HG03460 (cell line): ENCODE results near the gene BTG3.

ENCODE experiments used
- ATAC-seq: cut with Tn5 transposase; IDR thresholded peaks from one replicate; pipeline ENCODE4 v1.9.1; 2021; ENCODE audit not compliant: unreplicated experiment

The BTG3 gene, protein sequence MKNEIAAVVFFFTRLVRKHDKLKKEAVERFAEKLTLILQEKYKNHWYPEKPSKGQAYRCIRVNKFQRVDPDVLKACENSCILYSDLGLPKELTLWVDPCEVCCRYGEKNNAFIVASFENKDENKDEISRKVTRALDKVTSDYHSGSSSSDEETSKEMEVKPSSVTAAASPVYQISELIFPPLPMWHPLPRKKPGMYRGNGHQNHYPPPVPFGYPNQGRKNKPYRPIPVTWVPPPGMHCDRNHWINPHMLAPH

DNA sequence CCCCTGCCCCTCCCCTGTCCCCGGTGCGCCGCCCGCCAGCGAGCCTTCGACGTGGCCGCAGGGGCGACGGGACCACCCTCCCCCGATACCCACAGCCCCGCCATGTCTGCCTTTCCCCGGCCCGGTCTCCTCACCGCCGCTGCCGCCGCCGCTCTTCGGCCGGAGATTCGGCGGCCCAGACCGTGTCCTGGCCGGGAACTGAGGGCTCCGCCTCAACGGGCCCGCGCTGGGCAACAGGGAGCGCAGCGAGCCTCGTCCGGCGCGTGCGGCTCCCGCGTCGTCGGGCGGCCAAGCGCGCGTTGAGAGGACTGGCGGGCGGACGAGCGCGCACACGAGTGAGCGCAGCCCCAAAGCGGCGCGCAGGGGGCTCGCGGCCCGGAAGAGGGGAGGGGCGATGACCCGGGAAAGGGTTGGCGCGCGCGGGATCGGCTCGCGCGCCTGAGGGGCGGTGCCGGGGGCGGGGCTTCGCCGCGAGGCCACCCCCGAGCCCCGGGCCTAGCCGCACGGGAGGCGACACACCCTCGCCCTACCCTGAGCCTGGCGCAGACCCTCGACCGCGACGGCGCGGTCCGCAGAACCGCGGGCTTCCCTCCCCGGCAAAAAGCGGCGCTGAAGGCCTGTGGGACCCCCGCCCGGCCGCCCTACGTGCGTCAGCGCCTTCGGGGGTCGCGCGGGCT is at the start of gene BTG3:
Gene BTG3 (minus strand): TSS at position 337 of the 677 bp plus-strand sequence. CDS start 3,757 bp downstream, outside the sequence.
- peak; percentile 70 for ATAC-seq

DNA sequence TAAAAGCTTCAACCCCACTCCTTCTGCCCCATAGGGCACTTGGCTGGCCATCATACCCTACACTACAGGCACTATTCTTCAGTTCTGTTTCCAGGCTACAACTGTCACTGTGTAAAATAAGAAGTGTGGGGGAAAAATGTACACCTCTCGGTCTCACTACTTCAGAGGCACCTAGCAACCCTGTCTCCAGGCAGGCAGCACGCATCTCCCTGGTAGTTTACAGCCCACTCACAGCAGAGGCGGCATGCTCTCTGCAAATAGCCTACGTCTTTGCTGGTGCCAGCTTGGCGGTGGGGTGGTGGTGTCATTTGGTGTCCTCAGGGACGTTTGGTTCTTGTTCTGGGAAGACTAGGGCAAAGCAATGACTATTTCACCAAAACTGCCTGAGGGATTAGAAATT is 48.2 kb upstream of the BTG3 start:
- ATAC-seq: no peak

DNA sequence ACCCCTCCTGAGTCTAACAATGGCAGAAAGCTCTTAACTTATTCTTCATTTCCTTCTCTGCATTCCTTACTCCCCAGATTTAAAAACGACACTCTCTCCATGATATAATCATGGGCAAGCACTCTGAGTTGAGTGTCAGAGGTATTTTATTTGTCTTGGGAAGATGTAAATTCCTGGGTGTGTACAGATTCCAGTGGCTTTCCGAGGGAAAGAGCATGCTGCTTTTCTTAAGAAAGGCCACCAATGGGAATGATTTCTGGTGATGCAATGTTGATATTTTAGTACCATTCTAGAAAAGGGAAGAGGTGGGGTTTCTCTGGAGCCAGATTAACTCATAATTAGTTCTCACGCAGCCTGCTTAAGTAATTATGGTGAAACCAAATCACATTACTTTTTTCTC is 47.8 kb upstream of the BTG3 start:
- no peak for ATAC-seq

DNA sequence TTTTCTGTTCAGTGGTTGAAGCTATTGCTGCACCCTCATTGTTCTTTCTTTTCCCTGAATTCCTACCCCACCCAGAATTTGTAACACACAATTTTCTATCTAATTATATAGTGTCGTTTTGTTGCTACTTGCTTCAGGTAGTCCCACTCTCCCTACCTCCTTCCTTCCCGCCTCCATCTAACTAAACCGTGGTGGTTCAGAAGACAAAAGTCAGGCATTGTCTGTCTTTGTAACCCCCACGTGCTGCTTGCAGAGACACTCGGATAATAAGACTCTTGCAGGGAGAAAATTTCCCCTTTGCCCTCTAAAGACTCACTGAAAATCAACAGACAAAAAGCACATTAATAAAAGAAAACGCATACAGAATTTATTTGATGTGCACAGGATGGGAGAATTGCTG is 46.2 kb upstream of the BTG3 start:
- no peak for ATAC-seq

DNA sequence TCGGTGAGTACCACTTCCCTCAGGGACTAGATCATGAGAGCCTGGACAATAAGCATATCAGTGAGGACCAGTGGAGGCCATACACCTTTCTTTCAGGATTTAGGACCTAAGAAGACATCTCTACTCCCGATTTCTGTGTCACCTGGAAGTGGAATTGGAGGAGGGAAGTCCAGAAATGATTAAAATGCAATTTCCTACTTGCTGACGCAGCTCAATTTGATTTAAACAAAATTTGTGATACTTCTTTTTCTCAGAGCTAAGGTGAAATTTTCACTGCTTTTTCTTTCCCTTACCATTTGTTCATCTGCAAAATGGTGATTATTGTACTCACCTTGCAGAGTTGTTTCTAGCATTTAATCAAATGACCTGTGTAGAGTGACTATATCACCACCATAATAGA is 38.8 kb upstream of the BTG3 start:
- ATAC-seq: no peak

DNA sequence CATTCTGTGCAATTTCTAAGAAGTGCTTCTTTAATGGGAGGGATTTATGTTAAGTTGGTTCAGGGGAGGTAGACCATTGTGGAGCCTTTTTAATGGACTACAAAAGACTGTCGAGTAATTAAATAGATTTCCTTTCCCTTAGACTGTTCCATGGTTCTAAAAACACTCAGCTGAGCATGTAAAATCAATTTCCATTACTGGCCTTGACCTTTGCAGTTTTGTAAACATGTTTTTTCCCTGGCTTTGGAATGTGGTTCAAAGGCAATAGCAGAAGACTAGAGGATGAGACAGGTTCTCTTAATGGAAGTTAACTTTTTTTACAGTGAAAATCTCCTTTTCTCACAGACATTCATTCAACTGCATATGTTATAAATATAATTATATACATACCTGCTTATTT is 37.6 kb upstream of the BTG3 start:
- no peak for ATAC-seq

DNA sequence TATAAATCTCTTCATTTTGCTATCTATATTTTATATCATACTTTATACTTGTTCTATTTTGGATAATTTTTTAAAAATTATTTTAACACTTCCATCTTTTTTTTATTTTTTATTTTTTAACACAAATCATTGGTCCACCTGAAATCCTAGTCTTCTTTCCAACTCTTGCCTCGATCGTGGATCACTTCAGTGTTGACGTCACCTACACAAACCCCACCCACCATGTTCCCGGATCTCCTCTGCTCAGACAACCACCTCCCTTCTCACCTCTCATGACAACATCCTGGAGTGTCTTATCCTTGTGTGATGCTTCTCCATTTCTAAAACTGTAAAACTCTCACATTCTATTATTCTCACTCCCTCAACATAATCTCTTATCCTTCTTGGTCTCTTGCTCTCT is 34.1 kb upstream of the BTG3 start:
- ATAC-seq: no peak

DNA sequence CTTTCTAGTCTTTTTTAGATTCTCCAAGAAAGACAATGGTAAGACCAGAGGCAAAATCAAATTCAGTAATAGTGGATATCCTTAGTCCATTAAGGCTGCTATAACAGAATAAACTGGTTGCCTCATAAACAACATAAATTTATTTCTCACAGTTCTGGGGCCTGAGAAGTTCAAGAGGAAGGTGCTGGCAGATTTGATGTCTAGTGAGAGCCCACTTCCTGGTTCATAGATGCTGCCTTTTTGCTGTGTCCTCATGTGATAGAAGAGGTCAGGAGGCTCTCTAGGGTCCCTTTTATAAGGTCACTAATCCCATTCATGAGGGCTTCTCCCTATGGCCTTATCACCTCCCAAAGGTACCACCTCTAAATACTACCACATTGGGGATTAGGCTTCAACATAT is 31.5 kb upstream of the BTG3 start:
- no peak for ATAC-seq

DNA sequence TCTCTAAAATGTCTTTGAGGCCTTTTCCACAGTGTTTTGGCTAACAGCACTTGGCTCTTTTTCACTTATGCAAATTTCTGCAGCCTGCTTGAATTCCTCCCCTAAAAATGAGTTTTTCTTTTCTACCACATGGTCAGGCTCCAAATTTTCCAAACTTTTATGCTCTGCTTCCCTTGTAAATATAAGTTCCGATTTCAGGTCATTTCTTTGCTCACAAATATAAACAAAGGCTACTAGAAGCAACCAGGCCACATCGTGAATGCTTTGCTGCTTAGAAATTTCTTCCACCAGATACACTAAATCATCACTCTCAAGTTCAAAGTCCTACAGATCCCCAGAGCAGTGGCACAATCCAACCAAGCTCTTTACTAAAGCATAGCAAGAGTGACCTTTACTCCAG is 28.1 kb upstream of the BTG3 start:
- ATAC-seq: no peak

DNA sequence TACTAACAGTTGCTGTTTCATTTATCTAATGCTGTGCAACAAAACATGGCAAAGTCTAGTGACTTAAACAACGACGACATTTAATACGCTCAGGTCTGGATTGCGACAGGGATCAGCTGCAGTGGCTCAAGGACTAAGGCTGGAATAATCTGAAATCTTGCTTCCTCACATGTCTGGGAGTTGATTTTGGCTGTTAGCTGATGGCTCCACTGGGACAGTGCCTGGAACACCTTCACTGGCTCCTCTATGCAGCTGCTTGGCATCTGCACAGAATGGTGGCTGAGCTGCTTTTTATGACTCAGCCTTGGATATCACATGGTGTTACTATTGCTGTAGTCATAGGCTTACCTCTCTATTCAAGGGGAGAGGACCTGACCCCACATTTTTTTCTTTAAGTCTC is 24.0 kb upstream of the BTG3 start:
- ATAC-seq: no peak

DNA sequence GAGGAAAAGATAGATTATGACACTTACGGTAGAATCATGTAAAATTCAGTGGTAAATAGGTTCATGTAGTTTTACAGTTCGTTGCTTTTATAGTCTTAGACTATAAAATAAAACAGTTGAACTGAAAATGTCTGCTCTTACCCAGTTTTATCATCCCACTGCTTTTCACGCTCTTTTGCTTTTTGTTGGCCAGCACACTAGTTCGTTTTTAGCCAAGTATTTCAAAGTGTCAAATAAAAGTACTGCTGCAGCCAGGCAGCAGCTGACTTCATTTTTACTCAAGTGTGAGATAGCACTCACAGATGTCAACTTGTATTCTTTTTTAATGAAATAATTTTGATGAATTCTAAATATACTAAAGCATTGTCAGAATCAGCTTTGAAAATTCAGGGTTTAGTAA is 18.5 kb upstream of the BTG3 start:
- no peak for ATAC-seq

DNA sequence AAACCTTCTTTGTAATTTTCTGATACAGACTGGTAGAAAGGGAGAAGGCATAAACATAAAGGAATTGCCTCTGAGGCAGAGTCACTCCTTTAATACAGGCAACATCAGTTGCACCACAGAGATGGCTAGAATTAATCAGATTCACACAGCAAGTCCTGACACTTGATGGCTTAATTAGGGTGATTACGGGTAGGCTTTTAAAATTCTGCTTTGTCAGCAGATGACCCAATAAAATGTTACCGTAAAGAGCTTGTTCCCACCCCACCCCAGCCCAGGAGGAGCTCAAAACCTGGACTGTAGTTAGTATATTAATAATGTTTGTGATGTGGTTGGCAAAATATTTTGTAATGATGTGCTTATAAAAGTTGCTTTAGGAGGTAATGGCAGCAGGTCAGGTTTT is 9.3 kb upstream of the BTG3 start:
- no peak for ATAC-seq

DNA sequence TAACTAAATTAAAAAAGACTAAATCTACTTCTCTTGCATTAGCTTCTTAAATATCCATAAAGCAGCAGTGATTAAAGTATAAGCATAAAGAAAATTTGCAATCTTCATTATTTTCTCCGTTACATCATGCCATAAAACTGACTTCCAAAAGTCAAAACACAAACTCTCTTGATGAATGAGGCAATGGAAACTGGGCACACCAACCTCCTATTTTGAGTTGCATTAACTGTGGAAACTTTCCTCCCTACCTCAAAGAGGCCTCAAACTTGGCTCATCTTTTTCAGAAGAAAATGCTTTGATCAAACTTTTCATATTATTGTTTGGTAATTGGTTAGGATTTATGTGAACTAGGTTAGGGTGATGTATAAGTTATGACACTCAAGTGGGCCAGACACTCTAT is 4.1 kb upstream of the BTG3 start:
- no peak for ATAC-seq

DNA sequence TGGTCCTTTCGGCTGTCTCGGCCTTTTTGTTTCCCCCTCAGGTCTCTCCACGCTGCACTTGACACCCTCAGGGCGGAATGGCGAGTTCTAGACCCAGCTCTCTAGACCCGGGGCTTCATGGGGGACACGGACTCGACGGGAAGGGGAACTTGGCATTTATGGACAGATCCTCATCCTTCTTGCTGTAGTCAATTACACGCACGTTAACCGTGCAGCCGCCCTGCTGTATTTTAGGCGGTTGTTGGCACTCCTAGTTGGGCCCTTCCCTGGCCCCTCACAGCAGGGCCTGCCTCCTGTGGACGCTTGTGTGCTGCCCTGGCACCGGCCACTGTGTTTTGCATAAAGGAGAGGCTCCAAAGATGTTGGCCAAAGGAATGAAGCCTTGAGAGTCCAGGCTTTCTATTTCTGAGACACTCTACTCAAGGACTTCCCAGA is 558 bp upstream of the BTG3 start:
- no peak for ATAC-seq

DNA sequence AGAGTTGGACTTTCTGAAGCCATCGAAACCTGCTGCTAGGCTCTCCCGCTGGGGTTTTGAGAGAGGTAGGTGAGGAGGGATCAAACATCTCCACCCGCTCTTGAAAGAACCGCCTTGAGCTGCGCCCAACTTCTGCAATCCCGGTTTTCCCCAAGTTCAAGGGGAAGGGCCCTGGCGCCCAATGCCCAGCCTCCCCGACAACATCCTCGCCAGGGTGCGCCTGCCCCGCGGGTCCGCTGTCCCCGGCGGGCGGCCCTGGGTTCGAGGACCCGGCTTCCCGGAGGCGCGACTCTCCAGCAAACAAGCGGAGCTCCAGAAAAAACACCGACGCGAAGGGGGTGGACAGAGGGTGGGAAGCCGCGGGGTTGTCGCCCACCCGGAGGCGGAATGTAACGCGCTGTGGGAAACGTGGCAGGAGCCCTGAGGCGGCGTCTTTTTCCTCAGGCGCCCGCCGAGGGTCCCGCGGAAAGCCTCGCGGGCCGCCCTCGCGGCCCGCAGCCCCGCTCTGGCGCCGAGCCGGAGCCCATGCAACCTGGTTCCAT is 607 bp downstream of the BTG3 start:
- ATAC-seq: peak; percentile 14

DNA sequence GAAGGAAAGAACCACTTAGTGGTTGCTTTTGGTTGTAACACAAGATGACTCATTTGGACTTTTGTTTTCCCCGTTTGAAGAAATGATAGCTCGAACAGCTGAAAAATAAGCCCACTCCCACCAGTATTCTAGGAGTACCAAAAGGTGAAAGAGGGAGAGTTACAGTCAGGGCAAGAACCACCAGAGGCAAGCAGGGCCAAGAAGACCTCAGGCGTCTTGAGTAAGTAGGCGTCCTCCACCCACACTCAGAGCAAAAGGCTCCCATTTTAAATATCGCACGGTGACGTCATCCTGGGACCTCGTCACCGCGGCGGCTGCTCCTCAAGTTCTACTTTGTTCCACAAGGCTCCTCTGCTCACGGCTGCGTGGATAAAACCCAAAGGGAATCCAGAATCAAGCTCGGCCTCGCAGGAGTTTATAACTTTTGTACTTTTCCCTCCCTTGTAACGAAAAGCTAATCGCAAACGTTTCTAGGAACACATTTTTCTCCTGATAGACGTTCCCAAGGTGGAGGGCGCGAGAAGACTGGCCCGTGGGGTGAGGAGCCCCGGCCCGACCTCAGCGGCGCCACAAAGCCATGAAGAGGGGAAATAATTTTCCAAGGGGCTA is 1.2 kb downstream of the BTG3 start:
- peak; percentile 58 for ATAC-seq

DNA sequence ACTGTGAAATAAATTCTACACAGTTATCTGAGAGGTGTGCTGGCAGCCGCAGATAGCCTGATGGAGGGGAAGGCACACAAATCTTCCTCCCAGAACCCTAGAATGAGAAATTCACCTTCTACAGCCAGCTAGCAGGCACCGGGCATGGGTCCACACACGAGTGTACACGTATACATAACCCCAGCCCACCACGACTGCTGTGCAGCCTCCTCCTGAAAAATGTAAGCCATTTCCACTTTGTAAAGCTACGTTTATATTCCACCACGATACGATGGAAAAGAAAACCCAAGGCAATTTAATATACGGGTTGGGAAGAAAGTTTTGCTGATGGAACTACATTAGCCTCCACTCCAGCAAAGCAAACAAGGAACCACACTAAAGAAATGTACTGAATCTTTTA is 1.8 kb downstream of the BTG3 start:
- no peak for ATAC-seq

DNA sequence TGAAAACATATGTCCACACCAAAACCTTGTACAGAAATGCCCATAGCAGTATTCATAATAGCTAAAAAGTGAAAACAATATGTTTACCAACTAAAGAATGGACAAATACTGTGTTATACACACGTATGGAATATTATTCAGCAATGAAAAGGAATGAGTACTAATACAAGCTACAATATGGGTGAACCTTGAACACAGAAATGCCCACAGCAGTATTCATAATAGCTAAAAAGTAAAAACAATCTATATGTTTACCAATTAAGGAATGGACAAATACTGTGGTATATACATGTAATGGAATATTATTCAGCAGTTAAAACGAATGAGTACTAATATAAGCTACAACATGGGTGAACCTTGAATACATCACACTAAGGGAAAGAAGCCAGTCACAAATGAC is 3.0 kb downstream of the BTG3 start:
- no peak for ATAC-seq

DNA sequence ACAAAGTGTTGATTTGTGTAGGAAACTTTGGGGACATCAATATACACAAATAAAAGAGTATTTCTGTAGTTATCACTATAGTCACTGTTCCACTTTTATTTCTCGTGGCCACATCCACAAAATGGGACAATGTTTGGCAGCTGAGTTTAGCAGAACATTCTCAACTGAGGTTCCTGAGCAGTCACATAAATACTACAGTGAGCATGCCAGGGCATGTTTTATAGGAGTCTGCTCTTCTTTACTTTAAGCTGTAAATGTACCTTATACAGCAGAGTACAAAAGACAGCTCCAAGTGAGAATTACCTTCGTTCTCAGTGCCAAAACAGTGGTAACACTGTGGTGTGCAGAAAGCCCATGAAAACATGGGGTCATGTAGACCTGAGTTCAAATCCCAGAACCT is 5.0 kb downstream of the BTG3 start:
- no peak for ATAC-seq

DNA sequence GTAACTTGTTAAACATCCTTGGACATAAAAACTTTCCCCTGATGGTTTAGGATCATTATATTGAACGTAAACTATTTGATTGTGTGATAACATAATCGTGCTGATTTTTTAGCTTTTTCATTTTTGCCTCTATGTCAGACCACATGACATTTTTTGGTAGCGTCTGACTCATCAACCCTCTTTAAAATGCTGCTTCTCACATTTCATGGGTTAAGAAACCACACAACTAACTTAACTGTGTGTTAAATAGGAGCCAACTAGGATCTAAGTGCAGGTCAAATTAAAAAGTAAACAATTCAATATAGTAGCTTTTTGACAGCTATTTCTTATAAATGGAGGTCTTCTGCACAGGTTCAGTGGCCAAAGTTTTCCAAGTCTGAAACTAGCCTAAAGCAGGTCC is 9.8 kb downstream of the BTG3 start:
- ATAC-seq: no peak

DNA sequence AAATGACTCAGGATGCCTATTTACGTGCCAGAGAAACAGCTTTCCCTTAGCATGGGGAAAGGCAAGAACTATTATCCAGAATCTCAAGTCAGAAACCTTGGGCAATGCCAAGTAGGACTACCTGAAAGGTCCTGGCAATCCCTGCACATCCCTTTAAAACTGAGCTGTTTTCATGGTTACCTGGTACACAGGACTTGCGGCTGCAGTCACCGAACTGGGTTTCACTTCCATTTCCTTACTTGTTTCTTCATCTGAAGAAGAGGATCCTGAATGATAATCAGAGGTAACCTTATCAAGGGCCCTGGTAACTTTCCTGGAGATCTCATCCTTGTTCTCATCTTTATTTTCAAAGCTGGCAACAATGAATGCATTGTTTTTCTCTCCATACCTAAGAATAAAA is 14.3 kb downstream of the BTG3 start:
- no peak for ATAC-seq

DNA sequence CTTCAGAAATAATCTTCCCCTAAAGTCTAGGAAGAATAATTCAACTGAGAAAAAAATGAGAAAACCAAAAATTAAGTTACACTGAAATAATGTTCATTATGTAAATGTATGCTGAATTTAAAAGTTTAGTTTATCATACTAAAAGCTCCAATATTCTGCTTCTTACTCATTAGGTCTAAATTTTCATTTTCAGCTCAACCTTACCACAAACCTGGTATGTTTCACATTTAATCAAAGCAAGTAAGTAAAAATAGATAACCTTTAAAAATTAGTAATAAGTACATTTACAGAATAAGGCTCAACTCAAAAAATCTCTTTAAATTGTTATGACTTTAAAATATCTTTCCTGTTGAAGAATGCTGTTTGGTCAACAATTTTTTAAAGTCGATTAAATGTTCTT is 15.0 kb downstream of the BTG3 start:
- no peak for ATAC-seq
